ENCODE measurements around the gene HRH3. TPM values are rescaled to one million over a fixed set of nuclear protein-coding genes. Genes with fewer than 3 reads are reported as not detected.

Gene HRH3
- total RNA-seq, 1 donor, result not detected

GRCh38 chr20:62248890-62249560, 28.9 kb upstream of the HRH3 start:
- Histone ChIP-seq H3K4me3 (ENCODE audit: insufficient read depth, low read length) (no peak overlapping the region), H3K36me3 (ENCODE audit: insufficient read depth, low read length) (no peaks in the 10 kb centered on the region), H3K79me2 (ENCODE audit: insufficient read depth, low read length) (peaks cover 84% of the 10 kb centered on the region)

DNA sequence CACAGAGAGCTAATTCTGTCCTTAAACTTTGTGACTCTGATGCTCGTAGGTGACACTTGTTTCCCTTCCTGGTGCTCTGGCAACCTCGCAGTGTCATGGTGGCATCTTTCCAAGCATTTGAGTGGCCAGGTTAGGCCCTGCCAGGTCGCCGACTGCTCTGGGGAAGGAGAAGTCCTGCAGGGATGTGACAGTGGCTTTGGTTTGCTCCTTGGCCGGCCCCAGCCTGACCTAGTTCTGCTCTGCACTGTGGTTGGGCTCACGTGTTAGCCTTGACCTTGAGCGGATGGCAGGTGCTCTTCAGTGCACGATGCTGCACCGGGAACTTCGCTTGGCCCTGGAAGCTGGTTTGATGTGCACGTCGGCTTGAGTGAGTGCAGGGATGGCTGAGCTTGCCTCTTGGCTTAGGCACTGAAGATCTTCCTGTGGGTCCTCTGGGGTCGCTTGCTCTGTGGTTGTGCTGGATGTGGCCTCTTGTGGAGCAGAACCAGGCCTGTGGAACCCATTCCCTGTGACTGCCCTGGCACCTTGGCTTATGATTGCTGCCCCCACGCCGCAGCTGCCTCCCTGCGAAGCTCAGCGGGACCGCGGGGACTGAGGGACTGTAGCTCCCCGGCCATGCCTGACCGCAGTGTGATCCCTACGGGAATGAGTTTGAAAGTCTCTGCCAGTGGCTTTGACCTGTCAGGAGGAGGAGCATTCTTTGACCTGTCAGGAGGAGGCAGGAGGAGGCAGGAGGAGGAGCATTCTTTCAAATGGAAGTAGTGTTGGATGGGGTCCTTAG, 27.0 kb upstream of the HRH3 start:
- Histone ChIP-seq H3K27me3 (ENCODE audit: insufficient read depth, low read length) (no peaks in the 10 kb centered on the region), H4K20me1 (ENCODE audit: insufficient read depth, low read length) (peaks cover 75% of the 10 kb centered on the region), H3K4me1 (ENCODE audit: insufficient read depth, low read length) (no peaks in the 10 kb centered on the region), H3K9me3 (ENCODE audit: low read depth, low read length) (no peaks in the 10 kb centered on the region), H3K27ac (ENCODE audit: low read depth, low read length) (no peak overlapping the region), H3K4me2 (ENCODE audit: insufficient read depth, low read length) (no peak overlapping the region), H2AFZ (ENCODE audit: low read length) (no peak overlapping the region), H3K36me3 (ENCODE audit: insufficient read depth, low read length) (peaks cover 9% of the 10 kb centered on the region), H3K79me2 (ENCODE audit: insufficient read depth, low read length) (peaks cover 85% of the 10 kb centered on the region), H3K4me3 (ENCODE audit: insufficient read depth, low read length) (no peak overlapping the region)
- no peak for TF ChIP-seq CTCF (IDR thresholded peaks at IDR 0.05; ENCODE audit: extremely low read depth, low read depth, low read length)
- DNase-seq (ENCODE audit: insufficient read length, low spot score, missing footprints), result peak; percentile 86

More at GRCh38 chr20:62248890-62249560, 28.9 kb upstream of the HRH3 start:
- H4K20me1 ChIP-seq (ENCODE audit: insufficient read depth, low read length), result peaks cover 74% of the 10 kb centered on the region
- no peaks in the 10 kb centered on the region for H3K9me3 ChIP-seq (ENCODE audit: low read depth, low read length)
- no peak overlapping the region for H2AFZ ChIP-seq (ENCODE audit: low read length)
- no peaks in the 10 kb centered on the region for H3K4me1 ChIP-seq (ENCODE audit: insufficient read depth, low read length)
- no peak overlapping the region for H3K4me2 ChIP-seq (ENCODE audit: insufficient read depth, low read length)
- TF ChIP-seq CTCF (IDR thresholded peaks at IDR 0.05; ENCODE audit: extremely low read depth, low read depth, low read length), result no peak
- H3K27ac ChIP-seq (ENCODE audit: low read depth, low read length), result no peak overlapping the region
- H3K27me3 ChIP-seq (ENCODE audit: insufficient read depth, low read length), result no peaks in the 10 kb centered on the region
- no peak for DNase-seq (ENCODE audit: insufficient read length, low spot score, missing footprints)

DNA sequence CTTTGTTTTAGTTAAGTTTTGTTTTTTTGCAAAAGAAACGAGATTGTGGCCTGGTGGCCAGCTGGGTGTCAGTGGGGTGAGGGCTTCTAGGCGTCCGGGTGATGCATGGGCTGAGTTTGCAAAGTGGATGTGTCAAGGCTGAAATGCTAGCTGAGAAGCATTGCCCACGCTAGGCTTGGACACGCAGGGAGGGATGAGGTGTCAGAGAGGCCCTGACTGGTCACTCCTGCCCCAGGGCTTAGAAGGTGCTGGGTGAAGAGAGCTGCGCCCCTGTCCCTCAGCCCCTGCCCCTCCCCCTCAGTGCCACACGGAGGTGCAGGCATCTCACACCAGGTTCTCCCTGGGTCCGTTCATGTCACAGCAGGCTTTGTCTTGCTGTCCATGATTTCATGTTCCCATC, 26.4 kb upstream of the HRH3 start:
- no peak overlapping the region for H3K27ac ChIP-seq (ENCODE audit: low read depth, low read length)
- H3K79me2 ChIP-seq (ENCODE audit: insufficient read depth, low read length), result peaks cover 85% of the 10 kb centered on the region
- peak; percentile 79 for DNase-seq (ENCODE audit: insufficient read length, low spot score, missing footprints)
- no peak overlapping the region for H3K4me3 ChIP-seq (ENCODE audit: insufficient read depth, low read length)
- no peaks in the 10 kb centered on the region for H3K27me3 ChIP-seq (ENCODE audit: insufficient read depth, low read length)
- no peak overlapping the region for H3K4me2 ChIP-seq (ENCODE audit: insufficient read depth, low read length)
- no peaks in the 10 kb centered on the region for H3K4me1 ChIP-seq (ENCODE audit: insufficient read depth, low read length)
- peaks cover 14% of the 10 kb centered on the region for H3K36me3 ChIP-seq (ENCODE audit: insufficient read depth, low read length)
- peaks cover 79% of the 10 kb centered on the region for H4K20me1 ChIP-seq (ENCODE audit: insufficient read depth, low read length)
- no peaks in the 10 kb centered on the region for H3K9me3 ChIP-seq (ENCODE audit: low read depth, low read length)
- no peak for TF ChIP-seq CTCF (IDR thresholded peaks at IDR 0.05; ENCODE audit: extremely low read depth, low read depth, low read length)
- H2AFZ ChIP-seq (ENCODE audit: low read length), result no peak overlapping the region

DNA sequence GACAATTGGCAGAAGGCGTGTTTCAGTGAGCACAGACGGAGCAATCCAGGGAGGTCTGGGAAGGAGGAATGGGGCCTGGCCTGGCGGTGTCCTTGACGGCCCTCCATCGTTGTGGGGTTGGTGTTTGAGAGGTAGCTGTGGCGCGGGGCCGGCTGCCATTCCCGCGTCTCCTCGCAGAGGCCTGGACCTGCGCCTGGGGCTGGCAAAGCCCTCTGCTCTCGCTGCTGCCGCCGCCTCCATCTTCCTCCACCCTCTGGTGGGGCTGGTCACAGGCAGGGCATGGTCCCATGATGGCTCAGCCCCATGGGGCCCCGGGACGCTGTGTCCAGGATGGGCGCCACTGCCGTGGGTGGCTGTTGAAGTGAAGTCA, 25.8 kb upstream of the HRH3 start:
- H3K79me2 ChIP-seq (ENCODE audit: insufficient read depth, low read length), result peaks cover 91% of the 10 kb centered on the region
- DNase-seq (ENCODE audit: insufficient read length, low spot score, missing footprints), result no peak

More for the DNA sequence above, 25.8 kb upstream of the HRH3 start:
- H4K20me1 ChIP-seq (ENCODE audit: insufficient read depth, low read length), result peaks cover 83% of the 10 kb centered on the region
- no peaks in the 10 kb centered on the region for H3K4me1 ChIP-seq (ENCODE audit: insufficient read depth, low read length)
- H2AFZ ChIP-seq (ENCODE audit: low read length), result no peak overlapping the region
- H3K4me2 ChIP-seq (ENCODE audit: insufficient read depth, low read length), result no peak overlapping the region
- H3K4me3 ChIP-seq (ENCODE audit: insufficient read depth, low read length), result no peak overlapping the region
- TF ChIP-seq CTCF (IDR thresholded peaks at IDR 0.05; ENCODE audit: extremely low read depth, low read depth, low read length), result no peak
- no peak overlapping the region for H3K27ac ChIP-seq (ENCODE audit: low read depth, low read length)
- peaks cover 18% of the 10 kb centered on the region for H3K36me3 ChIP-seq (ENCODE audit: insufficient read depth, low read length)
- H3K9me3 ChIP-seq (ENCODE audit: low read depth, low read length), result no peaks in the 10 kb centered on the region
- no peaks in the 10 kb centered on the region for H3K27me3 ChIP-seq (ENCODE audit: insufficient read depth, low read length)

All from osteoblast (primary cell).